Fibroblast of lung (primary cell): ENCODE measurements around the gene DEF6. TPM values are rescaled to one million over a fixed set of nuclear protein-coding genes. Genes with fewer than 3 reads are reported as not detected.
A peak's percentile ranks its signal among the peaks of the same experiment; 100 is the strongest.

Source experiments
- DNase-seq, 2 donors: peaks; one replicate each; pipeline versions ENCODE4 v3.0.0 to v3.0.0-alpha.2; 2010; ENCODE audit warnings: low read depth in 2 of 2
- H2AFZ ChIP-seq: 2 replicates; pipeline ENCODE4 v1.5.1; 2012; ENCODE audit warnings: low read length, control low read depth, inconsistent platforms
- H3K27ac ChIP-seq: 2 replicates; pipeline ENCODE4 v1.5.1; 2011; ENCODE audit warnings: low read length, control low read depth; ENCODE audit not compliant: insufficient read depth
- H3K27me3 ChIP-seq: 2 replicates; pipeline ENCODE4 v1.5.1; 2011; ENCODE audit warnings: mild to moderate bottlenecking, low read length; ENCODE audit not compliant: control insufficient read depth, insufficient read depth
- H3K36me3 ChIP-seq: 2 replicates; pipeline ENCODE4 v1.5.1; 2011; ENCODE audit warnings: low read length; ENCODE audit not compliant: control insufficient read depth, insufficient read depth
- H3K4me1 ChIP-seq: 2 replicates; pipeline ENCODE4 v1.5.1; 2011; ENCODE audit warnings: low read length; ENCODE audit not compliant: control insufficient read depth, insufficient read depth; ENCODE audit errors: extremely low read depth
- H3K4me2 ChIP-seq: 2 replicates; pipeline ENCODE4 v1.5.1; 2011; ENCODE audit warnings: low read length, control low read depth; ENCODE audit not compliant: insufficient read depth; ENCODE audit errors: extremely low read depth
- H3K4me3 ChIP-seq, 4 experiments: fragments of 200-600 bp in 1 of 4; sonication (generic) in 1 of 4; replicated peaks in 1 of 4; 2 replicates each; pipeline ENCODE4 v1.5.1; 2011 to 2016; ENCODE audit warnings: low read length in 4 of 4, low read depth in 3 of 4, mild to moderate bottlenecking in 3 of 4, control low read depth in 2 of 4, inconsistent platforms in 1 of 4, mixed read lengths in 1 of 4; ENCODE audit not compliant: insufficient read depth in 1 of 4; ENCODE audit errors: control extremely low read depth in 1 of 4
- H3K79me2 ChIP-seq: 2 replicates; pipeline ENCODE4 v1.5.1; 2012; ENCODE audit warnings: mild to moderate bottlenecking, low read length, inconsistent platforms; ENCODE audit not compliant: control insufficient read depth, insufficient read depth
- H3K9ac ChIP-seq: 2 replicates; pipeline ENCODE4 v1.5.1; 2011; ENCODE audit warnings: mild to moderate bottlenecking, low read length, control low read depth; ENCODE audit not compliant: insufficient read depth
- H3K9me3 ChIP-seq: 2 replicates; pipeline ENCODE4 v1.5.1; 2012; ENCODE audit warnings: low read depth, low read length; ENCODE audit not compliant: control insufficient read depth, insufficient read depth
- H4K20me1 ChIP-seq: 2 replicates; pipeline ENCODE4 v1.5.1; 2011; ENCODE audit warnings: low read length; ENCODE audit not compliant: control insufficient read depth, insufficient read depth; ENCODE audit errors: extremely low read depth
- CTCF ChIP-seq, 2 donors: IDR thresholded peaks in 1 of 2; conservative IDR thresholded peaks in 1 of 2; 1 replicate in 1 of 2; 2 replicates in 1 of 2; pipeline ENCODE4 v1.5.1; 2011 to 2012; ENCODE audit warnings: low read length in 2 of 2, control low read depth in 1 of 2, inconsistent platforms in 1 of 2, low read depth in 1 of 2, mild to moderate bottlenecking in 1 of 2
- EZH2 ChIP-seq: IDR thresholded peaks from 2 replicates; pipeline ENCODE4 v1.5.1; 2012; ENCODE audit warnings: low read length, control low read depth, mild to moderate bottlenecking; ENCODE audit errors: missing control alignments
- polyA plus RNA-seq, 2 donors: library from polyadenylated mRNA; depleted of rRNA in 1 of 2; stranded (reverse) in 1 of 2; unstranded in 1 of 2; fragments of >200 nt; gene quantifications; 2 replicates each; pipeline ENCODE4 v1.2.1, GENCODE V29; 2011 to 2012; ENCODE audit warnings: missing spikeins in 1 of 2
- total RNA-seq: library from RNA; depleted of rRNA; stranded (reverse); fragments of >200 nt; gene quantifications from 2 replicates; pipeline ENCODE4 v1.2.1, GENCODE V29; 2014

DEF6 gene
- total and polyA plus RNA-seq, 2 donors (not counting 1 experiment from before 2014, with no cell fraction given), result 0.12 to 0.33 TPM

GRCh38 chr6:35352735-35353134 lies 55.1 kb downstream of the DEF6 start:
- H4K20me1 ChIP-seq, result no peaks in the 10 kb centered on the region
- no peaks in the 10 kb centered on the region for H3K9me3 ChIP-seq
- no peaks in the 10 kb centered on the region for H3K4me1 ChIP-seq
- no peaks in the 10 kb centered on the region for H3K27me3 ChIP-seq
- TF ChIP-seq EZH2 (no peak), CTCF (conservative IDR thresholded peaks at IDR 0.05 in 1 of 2, IDR thresholded peaks at IDR 0.05 in 1 of 2; ENCODE audit: low read depth in 1 of 2, low read length in 2 of 2) (no peak)
- no peak overlapping the region for H2AFZ ChIP-seq
- H3K4me2 ChIP-seq, result no peak overlapping the region
- no peak overlapping the region for H3K27ac ChIP-seq
- H3K9ac ChIP-seq, result no peak overlapping the region
- no peak for DNase-seq
- no peak overlapping the region for H3K4me3 ChIP-seq
- peaks cover 11% of the 10 kb centered on the region for H3K36me3 ChIP-seq
- H3K79me2 ChIP-seq, result peaks cover 16% of the 10 kb centered on the region

- H3K36me3 ChIP-seq, result peaks cover 9% of the 10 kb centered on the region
- H3K27me3 ChIP-seq, result no peaks in the 10 kb centered on the region
- no peaks in the 10 kb centered on the region for H3K4me1 ChIP-seq
- H3K27ac ChIP-seq, result peak overlapping the region; percentile 11
- no peak overlapping the region for H3K4me3 ChIP-seq
- H2AFZ ChIP-seq, result no peak overlapping the region
- no peaks in the 10 kb centered on the region for H3K9me3 ChIP-seq
- DNase-seq, result peak; percentile 26 to 46
- H4K20me1 ChIP-seq, result no peaks in the 10 kb centered on the region
- H3K4me2 ChIP-seq, result no peak overlapping the region
- H3K9ac ChIP-seq, result no peak overlapping the region
- H3K79me2 ChIP-seq, result peaks cover 19% of the 10 kb centered on the region
- TF ChIP-seq CTCF (conservative IDR thresholded peaks at IDR 0.05 in 1 of 2, IDR thresholded peaks at IDR 0.05 in 1 of 2; ENCODE audit: low read depth in 1 of 2, low read length in 2 of 2) (no peak), EZH2 (no peak)
Observed at GRCh38 chr6:35354361-35355135, 56.9 kb downstream of the DEF6 start.

- DNase-seq, result no peak
- H4K20me1 ChIP-seq, result no peaks in the 10 kb centered on the region
- no peak overlapping the region for H3K9ac ChIP-seq
- no peak overlapping the region for H3K27ac ChIP-seq
- H3K9me3 ChIP-seq, result no peaks in the 10 kb centered on the region
- TF ChIP-seq EZH2, result no peak
- TF ChIP-seq CTCF (conservative IDR thresholded peaks at IDR 0.05 in 1 of 2, IDR thresholded peaks at IDR 0.05 in 1 of 2; ENCODE audit: low read depth in 1 of 2, low read length in 2 of 2), result no peak
- H3K79me2 ChIP-seq, result peaks cover 26% of the 10 kb centered on the region
- H2AFZ ChIP-seq, result no peak overlapping the region
- H3K36me3 ChIP-seq, result peaks cover 9% of the 10 kb centered on the region
- H3K4me2 ChIP-seq, result no peak overlapping the region
- no peak overlapping the region for H3K4me3 ChIP-seq
- no peaks in the 10 kb centered on the region for H3K27me3 ChIP-seq
- peaks cover 6% of the 10 kb centered on the region for H3K4me1 ChIP-seq
Observed at GRCh38 chr6:35356391-35356790, 58.8 kb downstream of the DEF6 start.
